Esophagus (tissue), 2 donors: Measurements from ENCODE around the gene GALE. TPM values are rescaled to one million over a fixed set of nuclear protein-coding genes. Genes with fewer than 3 reads are reported as not detected.
A peak's percentile ranks its signal among the peaks of the same experiment; 100 is the strongest.

Source experiments
- H3K27ac ChIP-seq, 2 donors: one replicate each; pipeline ENCODE4 v1.5.1; 2013; ENCODE audit warnings: low read depth in 2 of 2, mild to moderate bottlenecking in 2 of 2, inconsistent platforms in 1 of 2, low read length in 1 of 2, moderate library complexity in 1 of 2
- H3K27me3 ChIP-seq, 2 donors: one replicate each; pipeline ENCODE4 v1.6.1; 2013; ENCODE audit warnings: low read length in 2 of 2, control low read depth in 1 of 2, mild to moderate bottlenecking in 1 of 2; ENCODE audit not compliant: insufficient read depth in 2 of 2, control insufficient read depth in 1 of 2
- H3K36me3 ChIP-seq, 2 donors: one replicate each; pipeline ENCODE4 v1.6.1; 2013; ENCODE audit warnings: low read length in 1 of 2; ENCODE audit not compliant: control insufficient read depth in 2 of 2, insufficient read depth in 2 of 2
- H3K4me1 ChIP-seq, 2 donors: one replicate each; pipeline ENCODE4 v1.6.1; 2013; ENCODE audit warnings: low read length in 1 of 2; ENCODE audit not compliant: control insufficient read depth in 2 of 2, insufficient read depth in 2 of 2
- H3K4me3 ChIP-seq, 2 donors: one replicate each; pipeline ENCODE4 v1.5.1; 2013; ENCODE audit warnings: low read length in 2 of 2, mild to moderate bottlenecking in 2 of 2, low read depth in 1 of 2, moderate library complexity in 1 of 2
- H3K9me3 ChIP-seq, 2 donors: one replicate each; pipeline ENCODE4 v1.6.1; 2013; ENCODE audit warnings: mild to moderate bottlenecking in 2 of 2, low read depth in 1 of 2, low read length in 1 of 2, moderate library complexity in 1 of 2; ENCODE audit not compliant: control insufficient read depth in 2 of 2, insufficient read depth in 1 of 2
- WGBS, 2 donors: extraction: QIAGEN DNeasy Blood & Tissue Kit; methylation state at CpG; one replicate each; pipeline ENCODE4 v1.1.7; 2013; 5-methylcytosine and 5-hydroxymethylcytosine counted together
- polyA plus RNA-seq, 2 donors: library from polyadenylated mRNA; stranded (reverse); fragments of 200-250 nt; gene quantifications; one replicate each; pipeline ENCODE4 v1.2.3, GENCODE V29; 2013
- donor health status: healthy with polysubstance abuse.
- donor health status: Bipolar disorder and iron deficiency.

The GALE gene
- polyA plus RNA-seq, 2 donors, result 76.6 to 120 TPM

DNA sequence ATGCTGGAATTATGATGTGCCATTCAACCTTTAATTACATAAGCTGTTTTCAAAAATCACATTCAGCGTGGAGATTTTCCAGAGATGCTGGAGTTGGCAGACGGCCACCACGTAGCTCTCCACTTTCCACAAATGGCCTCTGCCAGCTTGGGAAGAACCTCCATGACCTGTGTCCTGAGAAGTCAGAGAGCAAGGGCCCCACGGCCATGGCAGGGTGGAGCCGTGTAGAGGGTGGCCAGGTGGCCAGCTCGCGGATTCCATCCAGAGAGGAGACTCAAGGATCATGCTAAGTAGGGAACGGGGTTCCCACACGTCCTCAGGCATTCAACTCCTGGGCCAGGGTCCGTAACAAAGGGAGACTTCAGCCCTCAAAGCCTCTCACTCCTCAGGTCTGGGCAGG lies 1.3 kb upstream of the GALE start:
- Histone ChIP-seq H3K27me3 (no peaks in the 10 kb centered on the region), H3K9me3 (no peaks in the 10 kb centered on the region), H3K36me3 (peaks cover 8 to 12% of the 10 kb centered on the region in 2 donors), H3K4me1 (peaks cover 0 to 12% of the 10 kb centered on the region in 2 donors), H3K27ac (no peak overlapping the region), H3K4me3 (no peak overlapping the region)
- WGBS, 2 donors, result 58 to 62% methylated on average over 10 of the region's 10 CpGs

DNA sequence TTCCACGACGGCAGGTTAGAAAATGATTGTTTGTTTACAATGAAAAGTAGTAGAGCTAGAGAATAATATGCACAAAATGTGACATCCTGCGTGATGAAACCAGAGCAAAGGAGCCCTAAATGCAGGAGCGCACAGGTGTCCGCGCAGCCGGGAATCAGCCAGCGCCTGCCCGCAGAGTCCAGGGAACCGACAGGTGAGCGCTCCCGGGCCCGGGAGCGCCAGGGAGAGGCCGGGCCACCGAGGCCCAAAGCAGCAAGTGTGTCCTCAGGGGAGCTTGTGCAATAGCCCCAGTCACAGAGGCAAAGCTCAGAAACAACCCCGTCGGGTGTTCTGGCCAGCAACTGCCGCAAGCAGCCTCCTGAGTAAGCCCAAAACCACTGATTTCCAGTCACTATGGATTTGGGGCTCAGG lies 789 bp upstream of the GALE start:
- Histone ChIP-seq H3K4me3 (peak overlapping the region; percentile 55 to 65), H3K36me3 (peaks cover 7 to 18% of the 10 kb centered on the region in 2 donors), H3K27ac (peak overlapping the region; percentile 81 to 85), H3K4me1 (peaks cover 0 to 15% of the 10 kb centered on the region in 2 donors), H3K27me3 (no peaks in the 10 kb centered on the region), H3K9me3 (no peaks in the 10 kb centered on the region)
- WGBS, 2 donors, result 15 to 24% methylated on average over 19 of the region's 19 CpGs

DNA sequence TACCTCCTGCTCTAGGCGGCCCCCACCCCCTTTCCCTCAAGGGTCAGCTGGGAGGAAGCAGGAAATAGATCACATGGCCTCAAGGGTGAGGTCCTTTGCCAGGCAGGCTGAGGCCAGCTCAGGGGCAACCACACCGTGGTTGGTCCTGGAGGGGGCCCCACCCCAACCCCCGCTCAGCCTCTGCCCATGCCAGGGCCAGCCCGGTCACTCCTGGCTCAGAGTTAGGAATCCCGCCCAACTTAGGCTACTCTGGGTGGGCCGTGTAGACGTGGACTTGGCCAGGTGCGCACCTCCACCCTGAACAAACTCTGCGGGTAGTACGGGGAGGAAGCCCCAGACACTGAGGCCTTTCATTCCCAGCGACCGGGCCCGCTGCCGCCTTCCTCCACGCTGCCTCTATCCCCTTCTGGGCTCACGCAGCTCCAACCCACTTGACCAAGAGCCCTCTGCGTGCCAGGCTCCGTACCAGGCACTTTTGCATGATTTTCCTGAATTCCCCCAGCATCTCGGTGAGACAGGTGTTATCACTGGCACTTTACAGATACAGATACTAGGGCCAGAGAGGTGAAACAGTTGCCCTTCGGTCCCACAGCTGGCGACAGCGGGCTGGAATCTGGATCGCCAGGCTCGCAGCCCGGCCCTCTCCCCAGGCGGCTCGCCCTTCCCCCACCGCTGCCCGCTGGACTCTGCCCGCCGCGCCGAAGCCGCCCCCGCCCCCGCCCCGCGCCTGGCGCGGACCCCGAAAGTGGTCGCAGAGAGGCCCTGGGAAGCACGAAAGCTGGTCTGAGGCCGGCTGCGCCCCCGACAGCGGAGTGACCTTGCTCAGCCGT lies 769 bp downstream of the GALE start:
- H3K9me3 ChIP-seq, result no peaks in the 10 kb centered on the region
- H3K36me3 ChIP-seq, result peaks cover 11 to 23% of the 10 kb centered on the region in 2 donors
- H3K4me3 ChIP-seq, result peak overlapping the region; percentile 65 to 72
- WGBS, 2 donors, result 1 to 3% methylated on average over 48 of the region's 48 CpGs
- peaks cover 0 to 15% of the 10 kb centered on the region in 2 donors for H3K4me1 ChIP-seq
- no peaks in the 10 kb centered on the region for H3K27me3 ChIP-seq
- peak overlapping the region; percentile 88 to 93 for H3K27ac ChIP-seq

DNA sequence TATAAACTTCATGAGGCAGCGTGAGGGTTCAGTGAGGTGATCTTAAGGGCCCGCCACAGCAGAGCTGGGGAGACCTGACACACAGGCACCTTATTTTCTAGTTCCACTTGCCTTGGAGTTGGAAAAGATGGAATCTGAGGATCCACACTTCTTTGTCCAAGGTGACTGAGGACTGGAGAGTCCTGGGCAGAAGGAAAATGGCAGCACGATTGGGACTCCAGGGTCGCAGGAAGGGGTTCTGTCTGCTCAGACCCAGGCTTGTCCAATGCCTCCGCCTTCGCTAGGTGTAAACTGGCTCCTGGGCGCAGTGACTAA lies 1.3 kb downstream of the GALE start:
- Histone ChIP-seq H3K36me3 (peaks cover 11 to 28% of the 10 kb centered on the region in 2 donors), H3K4me1 (peaks cover 0 to 15% of the 10 kb centered on the region in 2 donors), H3K27ac (peak overlapping the region; percentile 88 to 93), H3K27me3 (no peaks in the 10 kb centered on the region), H3K4me3 (peak overlapping the region; percentile 65 to 72), H3K9me3 (no peaks in the 10 kb centered on the region)
- 44 to 47% methylated on average over 7 of the region's 7 CpGs for WGBS, 2 donors

DNA sequence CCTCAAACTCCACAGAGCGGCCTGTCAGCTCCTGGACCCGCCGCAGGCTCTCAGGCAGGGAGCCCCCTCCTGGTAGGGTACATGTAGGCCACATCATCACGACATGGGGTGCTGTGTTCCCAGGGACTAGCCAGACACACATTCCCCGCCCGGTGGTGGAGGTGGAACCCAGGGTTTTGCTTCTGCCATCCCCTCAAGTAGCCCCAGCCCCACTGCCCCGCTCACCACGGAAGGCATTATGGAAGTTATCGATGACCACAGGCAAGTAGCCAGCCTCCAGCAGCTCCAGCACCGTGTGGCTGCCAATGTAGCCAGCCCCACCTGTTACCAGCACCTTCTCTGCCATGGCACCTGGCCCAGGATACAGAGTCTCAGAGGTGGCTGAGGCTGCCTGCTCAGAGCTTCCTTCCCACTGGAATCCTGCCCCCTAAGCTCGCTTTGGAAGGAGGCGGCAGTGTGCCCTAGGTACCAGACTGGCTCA lies 1.9 kb downstream of the GALE start:
- Histone ChIP-seq H3K36me3 (peaks cover 11 to 28% of the 10 kb centered on the region in 2 donors), H3K4me3 (peak overlapping the region; percentile 65 to 72), H3K27ac (peak overlapping the region; percentile 88 to 93), H3K27me3 (no peaks in the 10 kb centered on the region), H3K4me1 (peaks cover 0 to 15% of the 10 kb centered on the region in 2 donors), H3K9me3 (no peaks in the 10 kb centered on the region)
- WGBS, 2 donors, result 70 to 77% methylated on average over 11 to 12 of the region's 12 CpGs

DNA sequence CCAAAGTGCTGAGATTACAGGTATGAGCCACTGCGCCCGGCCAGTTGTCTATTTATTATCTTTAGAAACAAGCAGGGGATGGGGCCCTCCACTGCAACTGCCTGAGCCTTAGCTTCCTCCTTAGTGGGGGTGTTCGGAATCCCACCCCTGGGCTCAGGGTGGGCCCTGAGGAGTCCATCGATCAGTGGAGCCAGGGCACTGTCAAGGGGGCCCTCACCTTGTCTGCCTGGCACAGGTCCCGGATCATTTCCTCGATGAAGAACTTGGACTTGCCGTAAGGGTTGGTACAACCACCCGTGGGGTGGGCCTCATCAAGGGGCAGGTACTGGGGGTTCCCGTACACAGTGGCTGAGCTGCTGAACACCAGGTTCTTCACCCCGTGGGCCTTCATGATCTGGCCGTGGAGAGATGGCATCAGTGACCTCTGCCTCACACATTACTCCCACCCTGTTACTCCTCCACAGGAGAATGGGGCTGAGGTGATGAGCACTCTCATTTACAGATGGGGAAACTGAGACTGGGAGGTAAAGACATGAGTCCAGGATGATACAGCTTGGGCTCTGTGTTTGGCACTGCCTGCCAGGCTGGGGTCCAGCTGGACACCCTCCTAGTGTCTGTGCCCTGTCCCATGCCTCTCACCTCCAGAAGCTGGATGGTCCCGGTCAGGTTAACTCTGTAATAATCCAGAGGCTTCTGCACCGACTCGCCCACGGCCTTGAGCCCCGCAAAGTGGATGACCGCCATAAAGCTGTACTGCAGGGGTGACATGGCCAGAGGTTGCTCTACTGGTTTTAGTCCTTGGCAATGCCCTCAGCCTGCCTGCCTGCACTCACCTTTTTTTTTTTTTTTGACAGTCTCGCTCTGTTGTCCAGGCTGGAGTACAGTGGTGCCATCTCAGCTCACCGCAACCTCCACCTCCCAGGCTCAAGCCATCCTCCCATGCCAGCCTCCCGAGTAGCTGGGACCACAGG lies 2.8 kb downstream of the GALE start:
- Histone ChIP-seq H3K27ac (peak overlapping the region in 1 of 2 donors; percentile 21), H3K4me1 (peaks cover 0 to 22% of the 10 kb centered on the region in 2 donors), H3K27me3 (no peaks in the 10 kb centered on the region), H3K9me3 (no peaks in the 10 kb centered on the region), H3K4me3 (peak overlapping the region in 1 of 2 donors; percentile 65), H3K36me3 (peaks cover 11 to 31% of the 10 kb centered on the region in 2 donors)
- 75 to 76% methylated on average over 20 of the region's 20 CpGs for WGBS, 2 donors

DNA sequence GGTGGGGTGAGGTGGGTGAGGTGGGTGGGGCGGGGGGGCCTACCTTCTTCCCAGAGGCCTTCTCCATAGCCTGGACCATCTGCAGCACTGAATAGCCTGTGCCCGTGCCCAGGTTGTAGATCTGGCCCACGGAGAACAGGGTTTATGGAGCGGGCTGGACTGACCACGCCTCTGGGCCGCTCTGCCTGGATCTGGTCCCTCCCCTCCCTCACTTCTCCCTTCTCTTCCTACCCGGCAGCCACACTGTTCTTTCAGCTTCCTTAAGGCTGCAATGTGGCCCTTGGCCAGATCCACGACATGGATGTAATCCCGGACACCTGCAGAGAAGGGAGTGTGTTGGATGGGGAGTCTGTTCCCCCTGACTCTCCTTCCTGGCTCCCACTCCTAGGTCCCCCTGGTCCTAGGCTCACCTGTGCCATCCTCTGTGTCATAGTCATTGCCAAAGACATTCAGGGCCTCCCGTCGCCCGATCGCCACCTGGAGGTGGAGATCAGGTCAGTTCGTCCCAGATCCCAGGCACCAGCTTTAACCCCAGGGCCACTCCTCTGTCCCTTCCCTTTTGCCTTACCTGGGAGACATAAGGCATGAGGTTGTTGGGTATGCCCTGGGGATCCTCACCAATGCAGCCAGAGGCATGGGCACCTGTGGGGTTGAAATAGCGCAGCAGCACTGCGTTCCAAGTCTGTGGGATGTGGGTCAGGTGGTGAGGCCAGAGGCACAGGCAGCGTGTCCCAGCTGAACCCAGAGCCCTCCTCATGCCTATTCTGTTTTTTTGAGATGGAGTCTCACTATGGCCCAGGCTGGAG lies 3.9 kb downstream of the GALE start:
- Histone ChIP-seq H3K36me3 (peaks cover 11 to 31% of the 10 kb centered on the region in 2 donors), H3K4me1 (peaks cover 7 to 29% of the 10 kb centered on the region in 2 donors), H3K27me3 (no peaks in the 10 kb centered on the region), H3K4me3 (no peak overlapping the region), H3K9me3 (no peaks in the 10 kb centered on the region), H3K27ac (peak overlapping the region in 1 of 2 donors; percentile 3)
- 65 to 67% methylated on average over 17 of the region's 17 CpGs for WGBS, 2 donors

DNA sequence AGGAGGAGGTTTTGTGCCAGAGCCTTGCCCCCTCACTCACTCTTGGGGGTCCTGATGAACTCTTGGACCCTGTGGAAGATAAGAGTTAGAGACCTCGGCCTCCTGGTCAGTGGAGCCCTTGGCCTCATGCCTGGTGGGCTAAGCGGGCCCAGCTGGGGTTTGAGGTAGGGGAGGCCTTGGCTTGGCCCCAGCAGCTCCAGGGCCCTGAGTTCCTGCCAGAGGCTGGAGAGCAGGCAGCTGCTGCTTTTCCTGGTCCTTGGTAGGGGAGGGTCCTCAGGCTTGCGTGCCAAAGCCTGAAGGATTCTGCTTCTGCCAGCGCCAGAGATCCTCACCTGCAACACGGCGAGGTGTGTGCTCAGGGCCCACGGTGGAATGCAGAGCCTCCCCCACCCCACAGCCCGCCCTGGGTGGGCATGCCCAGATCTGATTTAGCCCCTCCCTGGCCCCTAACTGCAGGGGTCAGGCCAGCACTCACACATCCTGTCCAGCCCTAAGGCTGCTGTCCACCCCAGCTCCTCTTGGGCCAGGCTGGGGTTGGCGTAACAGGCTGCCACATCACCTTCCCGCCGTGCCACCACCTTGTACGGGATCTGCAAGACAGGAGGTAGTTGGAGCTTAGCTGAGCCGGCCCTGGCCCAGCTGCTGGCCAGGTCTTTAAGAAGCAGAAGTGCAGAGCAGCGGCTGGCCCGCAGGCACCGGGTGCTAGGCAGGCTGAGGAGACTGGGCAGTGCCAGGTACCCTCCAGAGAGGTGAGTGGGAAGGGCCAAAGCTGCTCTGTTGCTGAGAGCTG lies 4.7 kb downstream of the GALE start:
- Histone ChIP-seq H3K27ac (no peak overlapping the region), H3K9me3 (no peaks in the 10 kb centered on the region), H3K27me3 (no peaks in the 10 kb centered on the region), H3K36me3 (peaks cover 11 to 31% of the 10 kb centered on the region in 2 donors), H3K4me3 (no peak overlapping the region), H3K4me1 (peaks cover 7 to 28% of the 10 kb centered on the region in 2 donors)
- 68 to 78% methylated on average over 15 to 16 of the region's 16 CpGs for WGBS, 2 donors
